ENCODE results near the gene PON2. TPM values are rescaled to one million over a fixed set of nuclear protein-coding genes. Genes with fewer than 3 reads are reported as not detected.
"Not testable (repeated sequence)": the region's sequence is repeated elsewhere in the genome, so short reads cannot be mapped to it uniquely, and the experiment has no call there.

The PON2 gene
- total RNA-seq, 2 donors from 2014 or later, result 4.4 to 6.9 TPM

GRCh38 chr7:95407751-95408150 lies 27.1 kb downstream of the PON2 start:
- no peaks in the 10 kb centered on the region for H3K4me1 Mint-ChIP-seq (ENCODE audit: low read depth)
- no peak overlapping the region for H3K27ac Mint-ChIP-seq
- no peak for DNase-seq
- no peaks in the 10 kb centered on the region for H3K36me3 Mint-ChIP-seq (ENCODE audit: insufficient read depth in 2 of 2)
- no peaks in the 10 kb centered on the region for H3K27me3 Mint-ChIP-seq (ENCODE audit: low read depth)
- H3K9me3 Mint-ChIP-seq, result no peaks in the 10 kb centered on the region
- no peak for ATAC-seq (replicated peaks in 1 of 2)
- H3K4me3 Mint-ChIP-seq, result no peak overlapping the region

GRCh38 chr7:95405800-95406199 lies 29.0 kb downstream of the PON2 start:
- H3K9me3 Mint-ChIP-seq, result no peaks in the 10 kb centered on the region
- DNase-seq (no peak), ATAC-seq (replicated peaks in 1 of 2) (no peak)
- no peak overlapping the region for H3K27ac Mint-ChIP-seq
- H3K4me1 Mint-ChIP-seq (ENCODE audit: low read depth), result no peaks in the 10 kb centered on the region
- H3K27me3 Mint-ChIP-seq (ENCODE audit: low read depth), result no peaks in the 10 kb centered on the region
- H3K4me3 Mint-ChIP-seq, result no peak overlapping the region
- no peaks in the 10 kb centered on the region for H3K36me3 Mint-ChIP-seq (ENCODE audit: insufficient read depth in 2 of 2)

GRCh38 chr7:95405208-95405607 lies 29.6 kb downstream of the PON2 start:
- Mint-ChIP-seq H3K36me3 (ENCODE audit: insufficient read depth in 2 of 2) (no peaks in the 10 kb centered on the region), H3K27me3 (ENCODE audit: low read depth) (peaks cover 6% of the 10 kb centered on the region), H3K4me1 (ENCODE audit: low read depth) (no peaks in the 10 kb centered on the region), H3K9me3 (no peaks in the 10 kb centered on the region), H3K27ac (no peak overlapping the region), H3K4me3 (no peak overlapping the region)
- ATAC-seq (replicated peaks in 1 of 2), result no peak
- DNase-seq, result no peak

GRCh38 chr7:95404316-95404865 lies 30.4 kb downstream of the PON2 start:
- no peaks in the 10 kb centered on the region for H3K9me3 Mint-ChIP-seq
- H3K4me3 Mint-ChIP-seq, result no peak overlapping the region
- H3K27ac Mint-ChIP-seq, result no peak overlapping the region
- DNase-seq, result no peak
- no peak for ATAC-seq (replicated peaks in 1 of 2)
- H3K27me3 Mint-ChIP-seq (ENCODE audit: low read depth), result peaks cover 7% of the 10 kb centered on the region
- H3K36me3 Mint-ChIP-seq (ENCODE audit: insufficient read depth in 2 of 2), result no peaks in the 10 kb centered on the region
- no peaks in the 10 kb centered on the region for H3K4me1 Mint-ChIP-seq (ENCODE audit: low read depth)

- no peak overlapping the region for H3K4me3 Mint-ChIP-seq
- H3K27me3 Mint-ChIP-seq (ENCODE audit: low read depth), result peaks cover 48% of the 10 kb centered on the region
- DNase-seq (no peak), ATAC-seq (replicated peaks in 1 of 2) (no peak)
- H3K9me3 Mint-ChIP-seq, result no peaks in the 10 kb centered on the region
- H3K27ac Mint-ChIP-seq, result no peak overlapping the region
- no peaks in the 10 kb centered on the region for H3K36me3 Mint-ChIP-seq (ENCODE audit: insufficient read depth in 2 of 2)
- no peaks in the 10 kb centered on the region for H3K4me1 Mint-ChIP-seq (ENCODE audit: low read depth)
Measured at GRCh38 chr7:95398155-95398940, 36.5 kb downstream of the PON2 start.

- DNase-seq, result no peak
- Mint-ChIP-seq H3K36me3 (ENCODE audit: insufficient read depth in 2 of 2) (no peaks in the 10 kb centered on the region), H3K4me1 (ENCODE audit: low read depth) (no peaks in the 10 kb centered on the region), H3K27ac (no peak overlapping the region), H3K9me3 (no peaks in the 10 kb centered on the region), H3K27me3 (ENCODE audit: low read depth) (peaks cover 53% of the 10 kb centered on the region), H3K4me3 (no peak overlapping the region)
- no peak for ATAC-seq (replicated peaks in 1 of 2)
Measured at GRCh38 chr7:95397381-95397780, 37.4 kb downstream of the PON2 start.

GRCh38 chr7:95396136-95397032 lies 38.4 kb downstream of the PON2 start, which contains the start of gene PON3:
PON3 (minus strand) TSS chr7:95396375; CDS start chr7:95396350, 25 bp downstream.
- H3K27ac Mint-ChIP-seq, result no peak within 1 kb of the TSS
- DNase-seq, result peak; percentile 35 to 52
- H3K27me3 Mint-ChIP-seq (ENCODE audit: low read depth), result peaks cover 53% of the 10 kb centered on the region
- peak within 1 kb of the TSS; percentile 77 to 78 for H3K4me3 Mint-ChIP-seq
- ATAC-seq (replicated peaks in 1 of 2), result peak; percentile 93 to 98
- no peaks in the 10 kb centered on the region for H3K36me3 Mint-ChIP-seq (ENCODE audit: insufficient read depth in 2 of 2)
- no peaks in the 10 kb centered on the region for H3K4me1 Mint-ChIP-seq (ENCODE audit: low read depth)
- no peaks in the 10 kb centered on the region for H3K9me3 Mint-ChIP-seq

- no peaks in the 10 kb centered on the region for H3K4me1 Mint-ChIP-seq (ENCODE audit: low read depth)
- H3K4me3 Mint-ChIP-seq, result peak overlapping the region; percentile 77 to 78
- no peaks in the 10 kb centered on the region for H3K36me3 Mint-ChIP-seq (ENCODE audit: insufficient read depth in 2 of 2)
- DNase-seq (no peak), ATAC-seq (replicated peaks in 1 of 2) (no peak)
- no peaks in the 10 kb centered on the region for H3K9me3 Mint-ChIP-seq
- H3K27me3 Mint-ChIP-seq (ENCODE audit: low read depth), result peaks cover 52% of the 10 kb centered on the region
- no peak overlapping the region for H3K27ac Mint-ChIP-seq
Measured at GRCh38 chr7:95395755-95396135, 39.1 kb downstream of the PON2 start.

- no peaks in the 10 kb centered on the region for H3K4me1 Mint-ChIP-seq (ENCODE audit: low read depth)
- ATAC-seq (replicated peaks in 1 of 2), result no peak
Measured at GRCh38 chr7:95394370-95394769, 40.5 kb downstream of the PON2 start.

GRCh38 chr7:95391761-95392160 lies 43.1 kb downstream of the PON2 start:
- H3K9me3 Mint-ChIP-seq, result peaks cover 6 to 8% of the 10 kb centered on the region in 2 donors
- no peak overlapping the region for H3K4me3 Mint-ChIP-seq
- ATAC-seq (replicated peaks in 1 of 2) (no peak), DNase-seq (no peak)
- peaks cover 28% of the 10 kb centered on the region for H3K27me3 Mint-ChIP-seq (ENCODE audit: low read depth)
- no peaks in the 10 kb centered on the region for H3K4me1 Mint-ChIP-seq (ENCODE audit: low read depth)
- H3K36me3 Mint-ChIP-seq (ENCODE audit: insufficient read depth in 2 of 2), result peaks cover 0 to 1% of the 10 kb centered on the region in 2 donors
- H3K27ac Mint-ChIP-seq, result no peak overlapping the region

More at GRCh38 chr7:95394370-95394769, 40.5 kb downstream of the PON2 start:
- peaks cover 46% of the 10 kb centered on the region for H3K27me3 Mint-ChIP-seq (ENCODE audit: low read depth)
- H3K27ac Mint-ChIP-seq, result no peak overlapping the region
- DNase-seq, result no peak
- H3K4me3 Mint-ChIP-seq, result no peak overlapping the region
- no peaks in the 10 kb centered on the region for H3K9me3 Mint-ChIP-seq
- H3K36me3 Mint-ChIP-seq (ENCODE audit: insufficient read depth in 2 of 2), result no peaks in the 10 kb centered on the region

GRCh38 chr7:95389516-95389915 lies 45.3 kb downstream of the PON2 start:
- no peak overlapping the region for H3K27ac Mint-ChIP-seq
- ATAC-seq (replicated peaks in 1 of 2) (no peak), DNase-seq (no peak)
- H3K4me1 Mint-ChIP-seq (ENCODE audit: low read depth), result no peaks in the 10 kb centered on the region
- H3K4me3 Mint-ChIP-seq, result no peak overlapping the region
- peaks cover 7 to 12% of the 10 kb centered on the region in 2 donors for H3K9me3 Mint-ChIP-seq
- H3K36me3 Mint-ChIP-seq (ENCODE audit: insufficient read depth in 2 of 2), result peaks cover 1 to 3% of the 10 kb centered on the region in 2 donors
- H3K27me3 Mint-ChIP-seq (ENCODE audit: low read depth), result peaks cover 14% of the 10 kb centered on the region

GRCh38 chr7:95379457-95379856 lies 55.4 kb downstream of the PON2 start:
- H3K27me3 Mint-ChIP-seq (ENCODE audit: low read depth), result peaks cover 12% of the 10 kb centered on the region
- not testable (repeated sequence) for DNase-seq; H3K27ac Mint-ChIP-seq; ATAC-seq (replicated peaks in 1 of 2); H3K4me1 Mint-ChIP-seq (ENCODE audit: low read depth); H3K9me3 Mint-ChIP-seq; H3K36me3 Mint-ChIP-seq (ENCODE audit: insufficient read depth in 2 of 2); H3K4me3 Mint-ChIP-seq

Data from activated T-cell treated with anti-CD3 and anti-CD28 coated beads, Interleukin-2, amount 50 U/mL, for 72 hours (primary cell).